HG03520 (cell line): ENCODE results near the gene GRK2.
A peak's percentile ranks its signal among the peaks of the same experiment; 100 is the strongest.

Experiments used
- ATAC-seq: cut with Tn5 transposase; IDR thresholded peaks from one replicate; pipeline ENCODE4 v1.9.1; 2021; ENCODE audit warnings: mild to moderate bottlenecking, moderate library complexity; ENCODE audit not compliant: unreplicated experiment

GRK2 gene

DNA sequence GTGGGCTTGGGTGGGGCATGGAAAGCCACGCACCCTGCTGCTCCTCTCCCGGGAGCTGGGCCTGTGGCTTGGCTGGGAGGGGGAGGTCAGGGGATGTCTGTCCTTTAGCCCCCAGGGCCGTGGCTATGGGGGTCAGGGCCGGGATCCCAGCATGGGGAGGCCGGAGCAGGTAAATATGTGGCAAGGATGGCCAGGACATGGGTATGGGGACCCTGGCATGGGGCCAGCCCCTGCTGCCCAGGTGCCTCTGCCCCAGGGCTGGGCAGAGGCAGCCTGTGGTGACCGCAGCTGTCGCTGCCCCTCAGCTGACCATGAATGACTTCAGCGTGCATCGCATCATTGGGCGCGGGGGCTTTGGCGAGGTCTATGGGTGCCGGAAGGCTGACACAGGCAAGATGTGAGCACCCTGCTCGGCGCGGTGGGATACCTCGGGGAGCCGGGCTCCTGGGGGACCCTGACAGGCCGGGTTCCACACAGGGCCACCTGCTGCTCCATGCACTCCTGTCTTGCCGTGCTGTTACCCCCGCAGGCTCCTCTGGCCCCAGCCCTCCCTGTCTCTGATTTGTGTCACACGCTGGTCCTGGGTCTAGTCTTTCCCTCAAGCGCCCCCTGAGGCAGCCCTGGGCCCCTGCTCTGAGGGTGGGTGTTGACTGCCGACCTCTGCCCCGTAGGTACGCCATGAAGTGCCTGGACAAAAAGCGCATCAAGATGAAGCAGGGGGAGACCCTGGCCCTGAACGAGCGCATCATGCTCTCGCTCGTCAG is 14.7 kb downstream of the GRK2 start:
- no peak for ATAC-seq

DNA sequence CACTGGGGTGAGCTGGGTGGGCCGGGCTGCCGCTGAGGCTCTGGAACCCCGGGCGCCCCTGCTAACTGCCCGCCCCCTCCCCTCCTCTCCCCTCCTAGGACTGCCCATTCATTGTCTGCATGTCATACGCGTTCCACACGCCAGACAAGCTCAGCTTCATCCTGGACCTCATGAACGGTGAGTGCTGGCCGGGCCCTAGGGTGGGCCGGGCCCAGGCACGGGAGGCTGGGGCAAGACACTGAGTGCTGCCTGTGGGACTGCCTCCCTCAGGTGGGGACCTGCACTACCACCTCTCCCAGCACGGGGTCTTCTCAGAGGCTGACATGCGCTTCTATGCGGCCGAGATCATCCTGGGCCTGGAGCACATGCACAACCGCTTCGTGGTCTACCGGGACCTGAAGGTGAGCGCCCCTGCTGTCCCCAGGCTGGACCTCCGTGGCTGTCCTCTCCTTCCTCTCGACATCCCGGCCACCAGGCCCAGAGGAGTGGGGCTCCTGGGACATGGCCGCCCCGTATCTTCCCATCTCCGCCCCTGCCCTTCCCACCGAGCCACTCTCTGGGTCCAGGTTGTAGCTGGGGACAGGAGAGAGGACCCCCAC is 15.4 kb downstream of the GRK2 start:
- no peak for ATAC-seq

DNA sequence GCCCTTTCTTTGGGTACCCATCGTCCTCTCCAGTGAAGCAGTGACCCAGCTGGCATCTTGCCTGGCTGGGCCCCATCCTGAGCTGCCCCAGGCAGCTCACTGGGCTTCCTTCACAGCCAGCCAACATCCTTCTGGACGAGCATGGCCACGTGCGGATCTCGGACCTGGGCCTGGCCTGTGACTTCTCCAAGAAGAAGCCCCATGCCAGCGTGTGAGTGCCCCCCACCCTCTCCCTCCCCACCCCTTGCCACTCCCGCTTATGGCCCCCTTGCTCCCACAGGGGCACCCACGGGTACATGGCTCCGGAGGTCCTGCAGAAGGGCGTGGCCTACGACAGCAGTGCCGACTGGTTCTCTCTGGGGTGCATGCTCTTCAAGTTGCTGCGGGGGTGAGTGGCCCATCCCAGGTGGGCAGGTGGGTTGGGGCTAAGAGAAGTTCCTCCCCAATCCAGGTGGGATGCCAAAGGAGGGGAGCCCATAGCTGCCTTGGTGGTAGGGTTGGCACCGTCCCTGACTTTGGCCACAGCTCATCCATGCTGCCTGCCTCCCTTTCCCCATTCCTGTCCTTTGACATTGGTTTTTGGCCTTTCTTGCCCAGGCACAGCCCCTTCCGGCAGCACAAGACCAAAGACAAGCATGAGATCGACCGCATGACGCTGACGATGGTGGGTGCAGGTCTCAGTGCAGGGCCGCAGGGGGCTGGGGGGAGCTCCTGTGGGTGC is 16.0 kb downstream of the GRK2 start:
- no peak for ATAC-seq

DNA sequence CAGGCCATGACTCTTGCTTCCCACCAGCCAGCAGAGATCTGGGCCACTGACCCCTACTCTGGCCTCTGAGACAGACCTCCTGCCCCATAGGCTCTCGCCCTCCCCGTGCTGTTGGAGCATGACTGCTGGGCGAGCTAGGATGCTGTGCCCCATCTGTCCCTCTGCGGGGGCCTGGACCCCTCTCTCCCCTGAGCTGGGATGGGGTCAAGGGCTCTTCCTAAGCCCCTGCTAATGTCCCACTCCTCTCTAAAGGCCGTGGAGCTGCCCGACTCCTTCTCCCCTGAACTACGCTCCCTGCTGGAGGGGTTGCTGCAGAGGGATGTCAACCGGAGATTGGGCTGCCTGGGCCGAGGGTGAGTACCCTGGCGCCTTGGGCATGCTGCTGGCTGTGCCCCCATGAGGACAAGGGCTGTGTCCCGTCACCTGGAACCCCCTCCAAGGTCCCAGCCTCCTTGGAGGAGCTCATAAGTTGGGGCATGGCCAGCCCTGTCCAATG is 16.7 kb downstream of the GRK2 start:
- ATAC-seq = no peak

DNA sequence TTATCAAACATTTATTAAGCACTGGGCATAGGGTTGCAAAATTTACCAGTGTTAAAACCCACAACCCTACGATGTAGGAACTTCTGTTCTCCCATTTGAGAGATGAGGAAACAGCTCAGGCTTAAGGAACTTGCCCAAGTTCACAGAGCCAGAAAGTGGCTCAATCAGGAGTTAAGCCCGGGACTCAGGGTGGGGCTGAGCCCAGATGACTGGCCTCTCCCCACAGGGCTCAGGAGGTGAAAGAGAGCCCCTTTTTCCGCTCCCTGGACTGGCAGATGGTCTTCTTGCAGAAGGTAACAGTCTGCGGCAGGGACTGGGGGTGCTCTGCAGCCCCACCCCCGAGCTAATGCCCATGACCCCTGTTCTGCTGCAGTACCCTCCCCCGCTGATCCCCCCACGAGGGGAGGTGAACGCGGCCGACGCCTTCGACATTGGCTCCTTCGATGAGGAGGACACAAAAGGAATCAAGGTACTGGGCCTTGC is 17.2 kb downstream of the GRK2 start:
- ATAC-seq = no peak

DNA sequence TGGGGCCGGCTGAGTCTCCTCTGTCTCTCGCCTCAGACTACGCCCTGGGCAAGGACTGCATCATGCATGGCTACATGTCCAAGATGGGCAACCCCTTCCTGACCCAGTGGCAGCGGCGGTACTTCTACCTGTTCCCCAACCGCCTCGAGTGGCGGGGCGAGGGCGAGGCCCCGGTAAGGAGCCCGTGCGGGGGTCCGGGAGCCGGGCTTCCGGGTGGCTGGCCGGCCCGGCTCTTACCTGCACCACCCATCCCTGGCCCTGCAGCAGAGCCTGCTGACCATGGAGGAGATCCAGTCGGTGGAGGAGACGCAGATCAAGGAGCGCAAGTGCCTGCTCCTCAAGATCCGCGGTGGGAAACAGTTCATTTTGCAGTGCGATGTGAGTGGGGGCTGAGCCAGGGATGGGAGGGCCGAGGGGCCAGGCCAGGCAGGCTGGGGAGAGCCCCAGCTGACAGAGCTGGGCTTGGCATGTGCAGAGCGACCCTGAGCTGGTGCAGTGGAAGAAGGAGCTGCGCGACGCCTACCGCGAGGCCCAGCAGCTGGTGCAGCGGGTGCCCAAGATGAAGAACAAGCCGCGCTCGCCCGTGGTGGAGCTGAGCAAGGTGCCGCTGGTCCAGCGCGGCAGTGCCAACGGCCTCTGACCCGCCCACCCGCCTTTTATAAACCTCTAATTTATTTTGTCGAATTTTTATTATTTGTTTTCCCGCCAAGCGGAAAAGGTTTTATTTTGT is 18.7 kb downstream of the GRK2 start:
- no peak for ATAC-seq

DNA sequence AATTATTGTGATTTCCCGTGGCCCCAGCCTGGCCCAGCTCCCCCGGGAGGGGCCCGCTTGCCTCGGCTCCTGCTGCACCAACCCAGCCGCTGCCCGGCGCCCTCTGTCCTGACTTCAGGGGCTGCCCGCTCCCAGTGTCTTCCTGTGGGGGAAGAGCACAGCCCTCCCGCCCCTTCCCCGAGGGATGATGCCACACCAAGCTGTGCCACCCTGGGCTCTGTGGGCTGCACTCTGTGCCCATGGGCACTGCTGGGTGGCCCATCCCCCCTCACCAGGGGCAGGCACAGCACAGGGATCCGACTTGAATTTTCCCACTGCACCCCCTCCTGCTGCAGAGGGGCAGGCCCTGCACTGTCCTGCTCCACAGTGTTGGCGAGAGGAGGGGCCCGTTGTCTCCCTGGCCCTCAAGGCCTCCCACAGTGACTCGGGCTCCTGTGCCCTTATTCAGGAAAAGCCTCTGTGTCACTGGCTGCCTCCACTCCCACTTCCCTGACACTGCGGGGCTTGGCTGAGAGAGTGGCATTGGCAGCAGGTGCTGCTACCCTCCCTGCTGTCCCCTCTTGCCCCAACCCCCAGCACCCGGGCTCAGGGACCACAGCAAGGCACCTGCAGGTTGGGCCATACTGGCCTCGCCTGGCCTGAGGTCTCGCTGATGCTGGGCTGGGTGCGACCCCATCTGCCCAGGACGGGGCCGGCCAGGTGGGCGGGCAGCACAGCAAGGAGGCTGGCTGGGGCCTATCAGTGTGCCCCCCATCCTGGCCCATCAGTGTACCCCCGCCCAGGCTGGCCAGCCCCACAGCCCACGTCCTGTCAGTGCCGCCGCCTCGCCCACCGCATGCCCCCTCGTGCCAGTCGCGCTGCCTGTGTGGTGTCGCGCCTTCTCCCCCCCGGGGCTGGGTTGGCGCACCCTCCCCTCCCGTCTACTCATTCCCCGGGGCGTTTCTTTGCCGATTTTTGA is 19.5 kb downstream of the GRK2 start:
- no peak for ATAC-seq

DNA sequence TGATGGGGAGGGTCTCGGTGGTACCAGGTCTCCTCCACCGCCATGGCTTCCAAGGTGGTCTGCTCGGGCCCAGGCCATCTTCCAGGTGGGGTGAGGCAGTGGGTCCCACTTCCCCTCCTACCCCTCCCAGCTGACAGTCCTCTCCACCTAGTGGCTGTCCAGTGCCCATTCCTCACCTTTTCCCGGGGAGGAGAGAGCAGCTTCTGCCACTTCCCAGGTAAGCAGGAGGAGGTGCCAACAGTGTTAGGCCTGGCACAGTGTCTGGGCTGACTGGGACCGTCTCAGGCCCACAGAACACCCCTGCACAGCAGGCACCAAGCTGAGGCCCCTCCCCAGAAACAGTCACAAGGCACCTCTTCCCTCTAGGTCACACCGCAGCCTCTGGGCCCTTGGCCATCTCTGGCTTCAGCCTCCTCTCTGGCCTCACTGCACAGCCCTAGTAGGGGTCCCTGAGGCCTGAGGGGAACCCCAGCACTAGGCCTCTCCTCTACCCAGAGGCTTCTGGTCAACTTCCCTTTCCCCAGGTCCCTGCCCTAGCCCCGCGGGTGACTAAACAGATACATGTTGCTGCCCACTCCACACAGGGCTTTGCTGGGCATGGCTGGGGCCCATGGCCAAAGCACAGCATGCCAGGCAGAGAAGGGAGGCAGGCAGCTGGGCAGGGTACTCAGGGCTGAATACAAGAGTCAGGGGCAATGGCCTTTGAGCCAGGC is 20.5 kb downstream of the GRK2 start:
- ATAC-seq = no peak

DNA sequence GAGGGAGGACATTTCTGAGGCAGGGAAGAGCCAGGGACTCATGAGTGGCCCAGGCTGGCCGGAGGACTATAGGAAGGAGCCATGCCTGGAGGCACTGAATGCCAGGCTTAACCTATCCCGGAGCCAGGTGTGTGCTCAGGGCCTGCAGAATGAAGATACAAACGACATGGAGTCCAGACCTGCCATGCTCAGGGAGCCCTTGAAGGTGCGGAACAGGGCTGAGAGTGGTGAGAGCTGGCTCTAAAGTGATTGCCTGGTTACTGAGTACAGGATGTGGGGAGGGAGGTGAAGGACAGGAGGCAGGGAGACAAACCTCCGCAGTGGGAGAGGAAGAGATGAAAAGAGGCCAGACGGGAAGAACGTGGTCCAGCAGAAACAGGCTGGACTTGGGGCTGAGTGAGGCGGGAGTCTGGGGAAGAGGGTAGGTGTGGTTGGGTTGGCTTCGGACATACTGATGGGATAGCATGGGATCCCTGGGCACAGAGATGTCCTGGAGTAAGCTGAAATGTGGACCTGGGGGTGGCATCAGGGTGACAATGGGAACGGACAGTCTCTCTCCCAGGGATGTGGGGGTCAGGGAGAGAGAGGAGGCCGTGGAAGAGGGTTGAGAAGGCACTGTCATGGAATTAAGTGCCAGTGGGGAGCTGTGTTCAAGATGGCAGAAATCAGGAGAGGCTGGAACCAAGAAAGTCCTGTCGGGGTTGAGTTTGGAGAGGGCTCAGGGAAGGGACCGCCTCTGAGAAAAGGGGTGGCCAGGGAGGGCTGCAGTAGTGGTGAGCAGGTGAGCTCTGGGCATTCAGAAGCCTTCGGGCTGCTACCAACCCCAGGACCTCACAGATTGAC is 21.3 kb downstream of the GRK2 start:
- ATAC-seq = no peak

DNA sequence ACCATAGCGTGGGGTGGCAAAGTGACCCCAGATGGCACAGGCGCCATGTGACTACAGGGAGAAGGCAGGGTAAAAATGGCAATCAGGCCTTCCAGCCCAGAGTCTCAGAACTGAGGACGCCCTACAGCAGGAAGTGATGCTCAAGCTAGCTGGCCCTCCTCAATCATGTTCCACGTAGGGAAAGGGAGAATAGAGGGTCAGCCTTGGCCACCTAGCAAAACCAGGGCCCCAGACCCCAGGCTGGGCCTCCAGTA is 21.9 kb downstream of the GRK2 start:
- ATAC-seq = no peak

DNA sequence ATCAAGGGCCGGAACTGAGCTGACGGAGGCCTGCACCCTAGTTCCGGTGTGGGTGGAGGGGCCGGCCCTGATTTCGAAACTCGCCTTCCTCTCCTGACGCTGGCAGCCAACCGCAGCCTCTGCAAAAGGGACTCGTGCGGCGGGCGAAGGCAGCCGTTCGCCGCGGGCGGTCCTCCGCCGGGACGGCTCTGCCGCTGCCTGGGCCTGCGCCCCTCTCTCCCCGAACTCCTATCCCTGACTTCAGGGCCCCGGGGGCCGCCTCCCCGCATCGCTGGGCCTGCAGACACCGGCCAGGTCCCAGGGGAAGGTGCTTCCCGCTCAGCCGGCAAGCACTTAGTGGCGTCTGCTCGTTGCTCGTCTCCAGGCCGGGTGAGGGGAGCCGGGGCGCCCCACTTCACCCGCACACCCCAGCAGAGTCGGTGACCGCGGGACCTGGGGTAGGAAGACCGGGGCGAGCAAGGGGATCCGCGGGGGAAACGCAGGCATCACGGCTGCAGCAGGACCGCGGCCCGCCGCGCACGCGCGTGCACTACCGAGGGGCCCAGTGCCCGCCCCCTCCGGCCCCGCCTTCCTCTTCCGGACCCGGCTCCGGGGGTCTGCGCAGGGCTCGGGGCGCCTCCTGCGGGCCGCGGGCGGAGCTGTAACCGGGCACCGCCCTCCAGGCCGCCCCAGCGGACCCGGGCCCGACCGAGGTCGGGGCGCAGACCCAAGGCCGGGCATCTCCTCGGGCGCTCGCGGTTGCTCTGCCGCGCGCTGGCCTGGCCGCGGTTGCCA is 22.4 kb downstream of the GRK2 start:
- ATAC-seq = peak; percentile 54

DNA sequence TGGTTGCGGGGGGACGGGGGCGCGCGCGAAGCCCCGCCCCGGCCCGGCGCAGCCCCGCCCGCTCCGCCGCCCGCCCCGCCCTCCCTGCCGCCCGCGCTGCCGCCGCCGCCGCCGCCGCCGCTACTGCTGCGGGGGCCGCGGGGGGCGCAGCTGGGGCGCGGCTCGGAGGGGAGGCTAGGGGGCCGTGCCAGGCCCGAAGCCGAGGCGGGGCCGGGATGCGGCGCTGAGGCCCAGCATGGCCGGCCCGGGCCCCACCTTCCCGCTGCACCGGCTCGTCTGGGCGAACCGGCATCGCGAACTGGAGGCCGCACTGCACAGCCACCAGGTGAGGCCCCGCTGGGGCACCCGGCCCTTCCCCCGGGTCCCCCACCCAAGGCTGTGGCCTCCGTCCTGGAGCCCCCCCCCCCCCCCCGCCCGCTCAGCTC is 23.0 kb downstream of the GRK2 start, which contains the start of gene ANKRD13D:
Gene ANKRD13D, plus strand, starts transcription at position 78 of the 425 bp plus-strand sequence. Its CDS starts 158 bp downstream, at position 236.
- peak; percentile 43 for ATAC-seq

DNA sequence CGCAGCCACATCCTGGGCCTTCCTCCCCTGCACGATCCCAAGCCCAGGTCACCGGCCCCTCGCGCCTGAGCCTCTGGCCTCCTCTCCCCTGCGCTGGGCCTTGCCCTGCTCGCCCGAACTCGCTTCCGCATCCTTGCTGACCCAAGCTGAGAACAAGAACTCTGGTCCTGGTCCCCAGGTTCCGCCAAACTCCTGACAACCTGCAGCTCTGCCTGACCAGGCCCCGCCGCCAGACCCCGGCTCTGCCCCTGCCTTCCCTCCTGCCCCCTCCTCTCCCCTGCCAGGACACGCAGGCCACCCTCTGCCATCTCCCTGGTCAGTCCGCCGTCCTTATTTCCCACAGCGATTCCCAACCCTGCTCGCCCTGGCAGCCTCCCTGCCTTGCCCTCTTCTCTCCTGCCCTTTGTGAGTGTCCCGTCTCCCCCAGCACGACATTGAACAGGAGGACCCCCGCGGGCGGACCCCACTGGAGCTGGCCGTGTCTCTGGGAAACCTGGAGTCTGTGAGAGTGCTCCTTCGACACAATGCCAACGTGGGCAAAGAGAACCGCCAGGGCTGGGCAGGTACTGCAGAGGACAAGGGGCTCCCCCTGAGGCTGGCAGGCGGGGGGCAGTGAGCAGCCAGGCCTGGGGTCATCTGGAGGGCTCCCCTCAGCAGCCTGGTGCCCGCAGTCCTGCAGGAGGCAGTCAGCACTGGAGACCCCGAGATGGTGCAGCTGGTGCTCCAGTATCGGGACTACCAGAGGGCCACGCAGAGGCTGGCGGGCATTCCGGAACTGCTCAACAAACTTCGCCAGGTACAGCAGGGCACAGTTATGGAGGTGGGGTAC is 23.6 kb downstream of the GRK2 start:
- no peak for ATAC-seq

DNA sequence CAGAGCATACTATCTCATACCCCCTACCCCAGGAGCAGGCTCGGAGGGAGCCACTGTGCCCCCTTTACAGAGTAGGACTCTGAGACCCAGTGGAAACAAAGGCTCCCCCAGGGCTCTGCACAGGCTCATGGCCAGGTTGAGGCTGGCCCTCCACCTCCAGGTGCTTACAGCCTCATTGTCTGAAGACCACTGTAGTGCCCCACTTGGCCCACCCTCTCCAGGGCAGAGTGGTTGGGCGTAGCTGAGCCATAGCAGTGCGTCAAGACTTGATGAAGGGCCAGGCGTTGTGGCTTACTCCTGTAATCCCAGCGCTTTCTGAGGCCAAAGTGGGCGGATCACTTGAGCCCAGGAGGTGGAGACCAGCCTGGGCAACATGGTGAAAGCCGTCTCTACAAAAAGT is 24.5 kb downstream of the GRK2 start:
- ATAC-seq = no peak

DNA sequence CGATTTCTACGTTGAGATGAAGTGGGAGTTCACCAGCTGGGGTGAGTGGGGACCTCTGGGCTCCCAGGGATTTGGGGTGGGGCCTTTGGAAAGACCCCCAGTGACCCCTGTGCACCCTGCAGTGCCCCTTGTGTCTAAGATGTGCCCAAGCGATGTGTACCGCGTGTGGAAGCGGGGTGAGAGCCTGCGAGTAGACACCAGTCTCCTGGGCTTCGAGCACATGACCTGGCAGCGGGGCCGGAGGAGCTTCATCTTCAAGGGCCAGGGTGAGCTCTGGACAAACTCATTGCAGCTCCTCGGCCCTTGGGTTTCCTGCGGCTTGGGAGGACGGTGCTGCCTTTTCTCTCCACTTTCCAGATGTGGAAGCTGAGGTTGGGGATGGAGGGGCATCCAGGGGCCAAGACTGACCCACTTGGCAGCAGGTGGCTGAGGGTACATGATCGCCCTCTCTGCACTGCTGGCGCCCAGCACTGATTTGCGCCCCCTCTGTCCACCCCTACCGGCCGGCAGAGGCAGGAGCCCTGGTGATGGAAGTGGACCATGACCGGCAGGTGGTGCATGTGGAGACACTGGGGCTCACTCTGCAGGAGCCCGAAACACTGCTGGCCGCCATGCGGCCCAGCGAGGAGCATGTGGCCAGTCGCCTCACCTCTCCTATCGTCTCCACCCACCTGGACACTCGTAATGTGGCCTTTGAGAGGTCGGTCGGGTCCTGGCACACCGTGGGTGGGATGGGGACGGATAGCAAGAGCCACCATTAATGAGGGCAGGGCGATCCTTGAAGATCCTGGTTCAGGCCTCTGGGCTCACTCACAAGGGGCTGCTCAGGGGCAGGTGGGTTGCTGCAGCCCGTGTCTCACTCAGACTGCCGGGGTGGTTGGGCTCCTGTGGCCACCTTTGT is 25.5 kb downstream of the GRK2 start:
- ATAC-seq = no peak

DNA sequence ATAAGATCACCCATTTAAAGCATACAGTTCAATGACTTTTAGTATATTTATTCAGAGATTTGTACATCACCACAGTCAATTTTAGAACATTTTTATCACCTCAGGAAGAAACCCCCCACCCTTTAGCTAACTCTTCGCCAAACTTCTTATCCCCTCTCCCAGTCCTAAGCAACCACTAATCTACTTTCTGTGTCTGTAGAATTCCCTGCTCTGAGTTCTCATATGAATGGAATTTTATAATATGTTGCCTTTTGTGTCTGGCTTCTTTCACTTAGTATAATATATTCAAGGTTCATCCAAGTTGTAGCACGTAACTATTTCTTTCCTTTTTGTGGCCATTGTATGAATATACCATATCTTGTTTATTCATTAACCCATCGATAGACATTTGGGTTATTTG is 26.4 kb downstream of the GRK2 start:
- ATAC-seq = no peak
